ENCODE results near the gene TMEM165. TPM values are rescaled to one million over a fixed set of nuclear protein-coding genes. Genes with fewer than 3 reads are reported as not detected.
"Not testable (repeated sequence)": the region's sequence is repeated elsewhere in the genome, so short reads cannot be mapped to it uniquely, and the experiment has no call there.

Gene TMEM165, protein sequence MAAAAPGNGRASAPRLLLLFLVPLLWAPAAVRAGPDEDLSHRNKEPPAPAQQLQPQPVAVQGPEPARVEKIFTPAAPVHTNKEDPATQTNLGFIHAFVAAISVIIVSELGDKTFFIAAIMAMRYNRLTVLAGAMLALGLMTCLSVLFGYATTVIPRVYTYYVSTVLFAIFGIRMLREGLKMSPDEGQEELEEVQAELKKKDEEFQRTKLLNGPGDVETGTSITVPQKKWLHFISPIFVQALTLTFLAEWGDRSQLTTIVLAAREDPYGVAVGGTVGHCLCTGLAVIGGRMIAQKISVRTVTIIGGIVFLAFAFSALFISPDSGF
- 57.2 TPM for polyA plus RNA-seq (2013, experiment 1 of 2)
- polyA plus RNA-seq (2013, experiment 2 of 2) = 55.2 TPM

DNA sequence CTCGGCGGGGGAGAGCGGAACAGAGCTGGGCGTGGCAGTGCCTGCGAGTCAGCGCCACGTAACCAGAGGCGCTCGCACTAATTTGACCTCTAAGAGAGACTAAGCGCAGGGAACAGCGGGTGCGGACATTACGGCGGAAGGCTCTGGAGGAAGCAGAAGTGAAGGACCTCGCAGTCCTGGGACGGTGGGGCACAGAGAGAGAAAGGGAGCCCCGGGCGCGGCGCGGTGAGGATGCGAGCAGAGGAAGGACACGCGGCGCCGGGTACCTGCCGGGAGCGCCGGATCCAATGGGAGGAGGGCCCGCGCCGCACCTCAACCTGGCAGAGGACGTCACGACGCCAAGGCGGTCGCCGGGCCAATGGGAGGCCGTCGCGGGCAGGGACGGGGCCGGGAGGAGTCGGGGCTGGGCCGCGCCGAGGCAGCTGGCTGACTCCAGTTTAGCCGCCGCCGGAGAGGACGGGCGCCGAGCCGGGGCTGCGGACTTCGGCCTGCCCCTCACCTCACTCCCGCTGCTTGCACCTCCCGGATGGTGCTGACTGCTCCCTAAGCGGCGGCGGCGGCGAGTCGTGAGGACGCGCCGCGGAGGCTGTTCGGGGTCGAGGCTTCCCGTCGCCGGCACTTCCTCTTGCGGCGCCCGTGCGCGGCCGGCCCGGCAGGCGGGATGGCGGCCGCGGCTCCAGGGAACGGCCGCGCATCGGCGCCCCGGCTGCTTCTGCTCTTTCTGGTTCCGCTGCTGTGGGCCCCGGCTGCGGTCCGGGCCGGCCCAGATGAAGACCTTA, at the start of gene TMEM165:
TSS of gene TMEM165 (plus strand) at position 429 of the 779 bp plus-strand sequence. CDS start at position 662, 233 bp downstream.
- Histone ChIP-seq H3K36me3 (ENCODE audit: insufficient read depth, low read length) (peaks cover 22% of the 10 kb centered on the region), H3K27ac (ENCODE audit: low read depth, low read length) (peak within 1 kb of the TSS; percentile 81), H3K4me1 (ENCODE audit: insufficient read depth, low read length) (peaks cover 11% of the 10 kb centered on the region), H3K9me3 (ENCODE audit: insufficient read depth, low read depth, low read length) (no peaks in the 10 kb centered on the region), H3K27me3 (ENCODE audit: insufficient read depth, low read length) (no peaks in the 10 kb centered on the region), H3K4me3 (ENCODE audit: low read length) (peak within 1 kb of the TSS; percentile 95), H3K9ac (ENCODE audit: low read depth, low read length) (peak within 1 kb of the TSS; percentile 89)
- WGBS = under 1% methylated on average over 95 of the region's 95 CpGs

DNA sequence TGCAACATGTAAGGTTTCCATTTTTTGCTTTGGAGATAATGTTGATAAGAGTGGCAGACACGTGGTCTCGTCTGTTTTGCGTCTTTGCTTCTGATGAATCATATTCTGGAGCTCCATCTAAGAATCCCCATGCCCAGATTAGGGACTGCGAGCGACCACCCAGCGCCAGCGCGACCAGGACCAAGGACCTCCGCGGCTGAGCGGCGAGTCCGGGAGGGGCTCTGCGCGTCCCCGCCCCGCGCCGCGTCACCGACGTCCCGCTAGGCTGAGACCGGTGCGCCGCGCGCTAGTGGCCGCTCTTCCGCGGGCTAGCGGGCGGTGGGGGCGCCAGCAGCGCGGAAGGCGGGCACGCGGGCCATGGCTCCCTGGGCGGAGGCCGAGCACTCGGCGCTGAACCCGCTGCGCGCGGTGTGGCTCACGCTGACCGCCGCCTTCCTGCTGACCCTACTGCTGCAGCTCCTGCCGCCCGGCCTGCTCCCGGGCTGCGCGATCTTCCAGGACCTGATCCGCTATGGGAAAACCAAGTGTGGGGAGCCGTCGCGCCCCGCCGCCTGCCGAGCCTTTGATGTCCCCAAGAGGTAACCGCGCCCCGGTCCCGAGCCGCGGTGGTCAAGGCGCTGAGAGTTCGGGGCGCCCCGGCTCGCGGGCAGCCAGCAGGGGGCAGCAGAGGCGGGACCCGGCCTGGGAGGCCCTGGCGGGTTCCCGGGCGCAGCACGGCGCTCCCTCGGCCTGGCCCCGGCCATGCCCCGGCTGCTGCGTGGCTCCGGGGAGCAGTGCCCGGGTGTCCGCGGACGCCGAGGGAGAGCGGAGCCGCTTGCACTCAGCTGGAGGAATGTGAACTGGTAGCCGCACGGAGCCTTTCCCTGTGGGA, 49.5 kb upstream of the TMEM165 start, which contains the start of gene SRD5A3:
TSS of gene SRD5A3 (plus strand) at position 263 of the 871 bp plus-strand sequence. CDS start at position 358, 95 bp downstream.
- WGBS = under 1% methylated on average over 95 of the region's 95 CpGs
- H3K4me3 ChIP-seq (ENCODE audit: low read length) = peak within 1 kb of the TSS; percentile 65

DNA sequence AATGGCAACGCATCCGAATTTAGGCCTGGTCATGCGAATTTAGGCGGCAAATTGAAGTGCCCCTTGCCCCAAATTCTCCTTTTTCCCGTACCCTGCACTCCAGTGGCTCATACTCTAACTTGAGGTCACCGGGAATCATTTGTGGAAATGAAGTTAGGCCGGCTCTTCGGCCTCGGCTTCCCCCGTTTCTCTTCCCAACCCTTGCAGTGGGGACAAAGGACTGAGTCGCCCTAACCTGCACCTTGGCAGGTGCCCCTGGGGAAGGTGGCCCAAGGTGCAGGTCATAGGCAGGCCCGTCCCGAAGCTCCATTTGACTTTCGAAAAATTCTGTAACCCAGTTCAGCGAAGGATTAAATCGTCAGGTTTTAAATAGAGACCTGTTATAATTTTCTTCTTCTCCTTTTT, 48.9 kb upstream of the TMEM165 start:
- peak overlapping the region; percentile 55; the same call in 1 of the 2 replicates for H3K27ac ChIP-seq (ENCODE audit: low read depth, low read length)
- WGBS = 34% methylated on average over 16 of the region's 16 CpGs

More for the DNA sequence above, 49.5 kb upstream of the TMEM165 start, which contains the start of gene SRD5A3:
- H3K9me3 ChIP-seq (ENCODE audit: insufficient read depth, low read depth, low read length) = no peaks in the 10 kb centered on the region
- no peaks in the 10 kb centered on the region for H3K36me3 ChIP-seq (ENCODE audit: insufficient read depth, low read length)
- peaks cover 16% of the 10 kb centered on the region; the same call in 1 of the 2 replicates for H3K4me1 ChIP-seq (ENCODE audit: insufficient read depth, low read length)
- H3K27me3 ChIP-seq (ENCODE audit: insufficient read depth, low read length) = peaks cover 7% of the 10 kb centered on the region; the same call in 1 of the 2 replicates
- peak within 1 kb of the TSS; percentile 82 for H3K9ac ChIP-seq (ENCODE audit: low read depth, low read length)
- H3K27ac ChIP-seq (ENCODE audit: low read depth, low read length) = peak within 1 kb of the TSS; percentile 66; the same call in 1 of the 2 replicates

DNA sequence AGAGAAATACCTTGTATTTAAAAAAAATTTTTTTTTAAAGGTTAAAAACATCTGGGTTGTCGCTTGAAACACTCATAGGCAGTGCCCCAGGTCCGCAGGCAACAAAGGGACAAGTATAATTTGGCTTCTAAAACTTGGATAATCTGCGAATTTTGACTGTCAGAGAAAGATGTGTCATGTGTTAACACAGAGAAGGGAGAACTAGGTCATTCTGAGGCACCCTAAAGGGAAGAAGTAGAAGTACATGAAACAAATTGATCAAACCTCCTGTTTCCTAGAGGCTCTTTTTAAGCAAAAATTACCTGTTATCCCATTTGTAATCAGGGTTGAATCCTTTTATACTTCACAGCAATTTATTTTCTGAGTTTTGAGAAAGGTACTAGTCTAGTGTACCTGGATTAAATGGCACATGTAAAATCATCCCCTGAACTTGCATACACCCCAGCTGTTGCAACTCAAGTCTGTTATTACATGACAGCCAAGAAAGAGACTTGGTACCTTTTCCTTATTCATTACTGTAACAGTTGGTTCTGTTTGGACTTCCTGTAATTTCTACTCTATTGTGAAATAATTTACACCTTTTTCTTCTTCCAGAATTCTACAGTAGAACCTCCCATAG, 48.0 kb upstream of the TMEM165 start:
- 90% methylated on average over 3 of the region's 3 CpGs for WGBS
- Histone ChIP-seq H3K9ac (ENCODE audit: low read depth, low read length) (no peak overlapping the region), H3K27ac (ENCODE audit: low read depth, low read length) (no peak overlapping the region), H3K27me3 (ENCODE audit: insufficient read depth, low read length) (peaks cover 7% of the 10 kb centered on the region; the same call in 1 of the 2 replicates), H3K4me3 (ENCODE audit: low read length) (no peak overlapping the region), H3K4me1 (ENCODE audit: insufficient read depth, low read length) (peaks cover 14% of the 10 kb centered on the region; the same call in 1 of the 2 replicates), H3K36me3 (ENCODE audit: insufficient read depth, low read length) (peaks cover 1% of the 10 kb centered on the region; the same call in 1 of the 2 replicates), H3K9me3 (ENCODE audit: insufficient read depth, low read depth, low read length) (no peaks in the 10 kb centered on the region)

More for the DNA sequence above, 48.9 kb upstream of the TMEM165 start:
- Histone ChIP-seq H3K4me1 (ENCODE audit: insufficient read depth, low read length) (peaks cover 14% of the 10 kb centered on the region; the same call in 1 of the 2 replicates), H3K9ac (ENCODE audit: low read depth, low read length) (peak overlapping the region; percentile 82), H3K27me3 (ENCODE audit: insufficient read depth, low read length) (peaks cover 7% of the 10 kb centered on the region; the same call in 1 of the 2 replicates), H3K9me3 (ENCODE audit: insufficient read depth, low read depth, low read length) (no peaks in the 10 kb centered on the region), H3K4me3 (ENCODE audit: low read length) (peak overlapping the region; percentile 65), H3K36me3 (ENCODE audit: insufficient read depth, low read length) (no peaks in the 10 kb centered on the region)

DNA sequence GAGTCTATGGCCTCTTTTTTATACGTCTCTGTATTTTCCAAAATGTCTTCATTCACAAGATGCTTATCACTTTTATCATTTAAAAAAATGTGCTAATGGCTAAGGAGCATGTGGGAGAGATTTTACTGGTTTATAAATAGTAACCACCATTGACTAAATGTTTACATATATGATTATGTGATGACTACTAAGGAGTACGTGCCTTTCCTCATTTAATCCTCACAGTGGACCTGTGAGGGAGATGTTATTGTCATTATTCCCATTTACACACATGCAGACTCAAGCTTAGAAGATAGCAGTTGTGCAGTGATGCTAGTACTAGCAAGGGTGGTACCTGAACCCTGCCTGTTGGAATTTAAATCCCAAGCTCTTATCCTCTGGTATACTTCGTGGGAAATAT, 47.3 kb upstream of the TMEM165 start:
- WGBS = 79% methylated on average over 1 of the region's 3 CpGs
- Histone ChIP-seq H3K4me3 (ENCODE audit: low read length) (no peak overlapping the region), H3K9me3 (ENCODE audit: insufficient read depth, low read depth, low read length) (no peaks in the 10 kb centered on the region), H3K27ac (ENCODE audit: low read depth, low read length) (no peak overlapping the region), H3K4me1 (ENCODE audit: insufficient read depth, low read length) (peaks cover 14% of the 10 kb centered on the region; the same call in 1 of the 2 replicates), H3K9ac (ENCODE audit: low read depth, low read length) (no peak overlapping the region), H3K36me3 (ENCODE audit: insufficient read depth, low read length) (peaks cover 4% of the 10 kb centered on the region; the same call in 1 of the 2 replicates), H3K27me3 (ENCODE audit: insufficient read depth, low read length) (peaks cover 7% of the 10 kb centered on the region; the same call in 1 of the 2 replicates)

DNA sequence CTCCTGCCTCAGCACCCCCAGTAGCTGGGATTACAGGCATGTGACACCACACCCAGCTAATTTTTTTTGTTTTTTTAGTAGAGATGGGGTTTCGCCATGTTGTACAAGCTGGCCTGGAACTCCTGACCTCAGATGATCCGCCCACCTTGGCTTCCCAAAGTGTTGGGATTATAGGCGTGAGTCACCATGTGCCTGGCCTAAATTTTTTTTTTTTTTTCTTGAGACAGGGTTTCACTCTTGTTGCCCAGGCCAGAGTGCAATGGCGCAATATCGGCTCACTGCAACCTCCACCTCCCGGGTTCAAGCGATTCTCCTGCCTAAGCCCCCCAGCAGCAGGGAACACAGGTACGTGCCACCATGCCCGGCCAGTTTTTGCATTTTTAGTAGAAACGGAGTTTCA, 44.9 kb upstream of the TMEM165 start:
- not testable (repeated sequence) for H3K27me3 ChIP-seq (ENCODE audit: insufficient read depth, low read length); H3K9me3 ChIP-seq (ENCODE audit: insufficient read depth, low read depth, low read length); H3K4me1 ChIP-seq (ENCODE audit: insufficient read depth, low read length); H3K4me3 ChIP-seq (ENCODE audit: low read length); H3K27ac ChIP-seq (ENCODE audit: low read depth, low read length); H3K9ac ChIP-seq (ENCODE audit: low read depth, low read length); H3K36me3 ChIP-seq (ENCODE audit: insufficient read depth, low read length)
- 96% methylated on average over 10 of the region's 10 CpGs for WGBS

DNA sequence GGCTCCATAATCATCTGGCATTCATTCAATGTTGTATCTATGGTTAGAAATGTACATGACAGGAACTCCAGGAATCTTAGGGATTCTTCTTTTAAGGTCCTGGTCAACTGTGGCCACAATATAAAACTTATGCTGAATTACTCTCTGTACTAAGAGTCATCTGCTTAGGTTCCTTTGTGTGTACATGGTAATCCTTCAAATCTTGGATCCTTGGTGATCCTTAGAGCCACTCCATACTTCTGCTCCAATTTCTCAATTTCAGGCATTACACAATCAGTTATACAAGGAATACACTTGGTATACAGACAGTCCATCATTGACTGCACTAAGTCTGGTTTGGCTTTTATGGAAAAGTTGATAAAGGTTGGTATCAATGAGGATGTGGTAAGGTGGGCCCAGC, 43.9 kb upstream of the TMEM165 start:
- no peak overlapping the region for H3K9ac ChIP-seq (ENCODE audit: low read depth, low read length)
- H3K27ac ChIP-seq (ENCODE audit: low read depth, low read length) = no peak overlapping the region
- peaks cover 7% of the 10 kb centered on the region for H3K36me3 ChIP-seq (ENCODE audit: insufficient read depth, low read length)
- no peaks in the 10 kb centered on the region for H3K9me3 ChIP-seq (ENCODE audit: insufficient read depth, low read depth, low read length)
- H3K4me1 ChIP-seq (ENCODE audit: insufficient read depth, low read length) = peaks cover 9% of the 10 kb centered on the region; the same call in 1 of the 2 replicates
- no peak overlapping the region for H3K4me3 ChIP-seq (ENCODE audit: low read length)
- peaks cover 7% of the 10 kb centered on the region; the same call in 1 of the 2 replicates for H3K27me3 ChIP-seq (ENCODE audit: insufficient read depth, low read length)

DNA sequence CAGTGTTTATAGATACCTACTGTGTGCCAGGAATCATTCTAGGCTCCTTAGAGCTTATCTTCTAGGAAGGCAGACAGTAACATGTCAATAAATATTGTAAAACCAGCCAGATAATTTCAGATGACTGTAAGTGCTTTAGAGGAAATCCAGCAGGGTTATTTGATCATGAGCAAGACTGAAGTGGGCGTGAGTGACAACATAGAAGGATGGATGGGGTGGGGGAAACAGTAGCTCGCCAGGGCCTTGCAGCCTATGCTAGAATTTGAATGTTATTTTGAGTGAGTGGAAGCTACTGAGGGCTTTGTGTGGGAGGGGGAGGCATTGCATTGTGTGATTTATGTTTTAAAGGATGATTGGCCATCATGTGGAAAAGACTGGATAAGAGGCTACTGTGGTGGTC, 43.0 kb upstream of the TMEM165 start:
- no peak overlapping the region for H3K9ac ChIP-seq (ENCODE audit: low read depth, low read length)
- H3K36me3 ChIP-seq (ENCODE audit: insufficient read depth, low read length) = peaks cover 7% of the 10 kb centered on the region
- WGBS = 92% methylated on average over 2 of the region's 2 CpGs
- H3K9me3 ChIP-seq (ENCODE audit: insufficient read depth, low read depth, low read length) = no peaks in the 10 kb centered on the region
- no peak overlapping the region for H3K27ac ChIP-seq (ENCODE audit: low read depth, low read length)
- peaks cover 6% of the 10 kb centered on the region; the same call in 1 of the 2 replicates for H3K4me1 ChIP-seq (ENCODE audit: insufficient read depth, low read length)
- H3K27me3 ChIP-seq (ENCODE audit: insufficient read depth, low read length) = peaks cover 2% of the 10 kb centered on the region; the same call in 1 of the 2 replicates
- H3K4me3 ChIP-seq (ENCODE audit: low read length) = no peak overlapping the region

DNA sequence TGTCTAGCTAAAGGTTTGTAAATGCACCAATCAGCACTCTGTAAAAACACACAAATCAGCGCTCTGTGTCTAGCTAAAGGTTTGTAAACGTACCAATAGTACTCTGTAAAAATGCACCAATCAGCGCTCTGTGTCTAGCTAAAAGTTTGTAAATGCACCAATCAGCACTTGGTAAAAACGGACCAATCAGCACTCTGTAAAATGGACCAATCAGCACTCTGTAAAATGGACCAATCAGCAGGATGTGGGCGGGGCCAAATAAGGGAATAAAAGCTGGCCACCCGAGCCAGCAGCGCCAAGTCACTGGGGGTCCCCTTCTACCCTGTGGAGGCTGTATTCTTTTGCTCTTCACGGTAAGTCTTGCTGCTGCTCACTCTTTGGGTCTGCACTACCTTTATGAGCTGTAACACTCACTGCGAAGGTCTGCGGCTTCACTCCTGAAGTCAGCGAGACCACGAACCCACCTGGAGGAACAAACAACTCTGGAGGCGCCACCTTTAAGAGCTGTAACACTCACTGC, 42.5 kb upstream of the TMEM165 start:
- H3K27ac ChIP-seq (ENCODE audit: low read depth, low read length); H3K4me1 ChIP-seq (ENCODE audit: insufficient read depth, low read length); H3K9me3 ChIP-seq (ENCODE audit: insufficient read depth, low read depth, low read length); H3K27me3 ChIP-seq (ENCODE audit: insufficient read depth, low read length); H3K36me3 ChIP-seq (ENCODE audit: insufficient read depth, low read length); H3K9ac ChIP-seq (ENCODE audit: low read depth, low read length); H3K4me3 ChIP-seq (ENCODE audit: low read length): not testable (repeated sequence)
- WGBS = 93% methylated on average over 13 of the region's 13 CpGs

DNA sequence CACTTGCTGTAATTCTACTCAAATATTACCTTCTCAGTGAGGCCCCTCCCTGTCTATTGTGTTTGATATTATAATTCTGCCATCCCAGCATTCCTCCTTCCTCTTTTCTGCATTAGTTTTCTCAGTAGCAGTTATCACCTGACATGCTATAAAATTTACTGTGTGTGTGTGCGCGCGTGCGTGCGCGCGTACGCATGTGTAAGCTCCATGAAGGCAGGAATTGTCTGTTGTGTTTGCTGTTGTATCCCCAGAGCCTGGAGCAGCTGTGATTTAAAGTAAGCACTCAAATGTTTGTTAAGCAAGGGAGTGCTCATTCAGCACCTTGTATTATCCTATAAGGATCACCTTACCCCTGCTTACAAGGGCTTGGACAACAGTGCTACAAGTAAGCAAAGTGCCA, 41.1 kb upstream of the TMEM165 start:
- H3K4me1 ChIP-seq (ENCODE audit: insufficient read depth, low read length) = no peaks in the 10 kb centered on the region
- H3K4me3 ChIP-seq (ENCODE audit: low read length) = no peak overlapping the region
- 92% methylated on average over 8 of the region's 8 CpGs for WGBS
- no peak overlapping the region for H3K27ac ChIP-seq (ENCODE audit: low read depth, low read length)
- no peaks in the 10 kb centered on the region for H3K27me3 ChIP-seq (ENCODE audit: insufficient read depth, low read length)
- no peak overlapping the region for H3K9ac ChIP-seq (ENCODE audit: low read depth, low read length)
- H3K36me3 ChIP-seq (ENCODE audit: insufficient read depth, low read length) = peaks cover 7% of the 10 kb centered on the region
- H3K9me3 ChIP-seq (ENCODE audit: insufficient read depth, low read depth, low read length) = no peaks in the 10 kb centered on the region
